Measurements from ENCODE around the gene LOXL3. TPM values are rescaled to one million over a fixed set of nuclear protein-coding genes. Genes with fewer than 3 reads are reported as not detected.

LOXL3 gene
- total and polyA plus RNA-seq, 2 donors (not counting 1 experiment from before 2014, with no cell fraction given) = 0.97 to 1.2 TPM

DNA sequence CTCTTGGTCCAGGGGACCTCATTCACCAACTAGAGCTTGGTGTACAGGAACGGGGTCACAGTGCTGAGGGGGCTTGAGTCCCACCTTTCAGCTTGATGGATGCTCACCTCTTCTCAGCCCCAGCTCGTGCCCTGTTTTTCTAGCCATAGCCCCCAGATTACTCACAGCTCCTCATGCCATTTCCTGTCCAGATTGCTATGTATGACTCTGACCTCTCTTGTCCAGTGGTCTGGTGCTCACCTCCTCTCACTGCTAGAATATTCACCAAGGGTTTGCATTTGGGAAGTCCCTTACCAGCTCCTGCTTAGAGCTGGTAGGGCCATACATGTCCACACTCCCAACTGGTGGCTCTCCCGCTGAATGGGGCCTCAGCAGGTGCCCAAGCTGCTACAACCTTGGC lies 60.2 kb downstream of the LOXL3 start:
- intact Hi-C loops (cut with micrococcal nuclease) = no loop called here
- Histone ChIP-seq H3K27ac (ENCODE audit: low read length in 2 of 2) (no peak overlapping the region), H3K79me2 (ENCODE audit: control insufficient read depth, insufficient read depth, low read length) (peaks cover 4% of the 10 kb centered on the region), H3K27me3 (replicated peaks in 1 of 4; ENCODE audit: control extremely low read depth in 1 of 4, control insufficient read depth in 3 of 4, insufficient read depth in 4 of 4, low read length in 3 of 4) (peaks cover 0 to 16% (median 7%) of the 10 kb centered on the region in 4 experiments), H3K36me3 (replicated peaks in 1 of 2; ENCODE audit: control extremely low read depth in 1 of 2, control insufficient read depth in 1 of 2, extremely low read depth in 1 of 2, insufficient read depth in 2 of 2, low read length in 1 of 2) (peaks cover 0 to 53% of the 10 kb centered on the region in 2 experiments), H3K4me2 (replicated peaks; ENCODE audit: low read depth, low read length, poor library complexity, severe bottlenecking) (no peak overlapping the region), H4K20me1 (ENCODE audit: control insufficient read depth, insufficient read depth, low read length, poor library complexity, severe bottlenecking) (peaks cover 10% of the 10 kb centered on the region), H3K9me3 (ENCODE audit: control extremely low read depth in 1 of 3, control insufficient read depth in 2 of 3, insufficient read depth in 1 of 3, low read length in 2 of 3) (peaks cover 0 to 8% (median 0%) of the 10 kb centered on the region in 3 donors), H3K9ac (ENCODE audit: low read length) (no peak overlapping the region), H3K4me3 (ENCODE audit: control extremely low read depth in 1 of 5, extremely low read depth in 1 of 5, insufficient read depth in 1 of 5, low read depth in 2 of 5, low read length in 4 of 5) (no peak overlapping the region), H2AFZ (ENCODE audit: insufficient read depth, low read depth, low read length, poor library complexity, severe bottlenecking) (no peak overlapping the region), H3K4me1 (ENCODE audit: control insufficient read depth in 2 of 2, insufficient read depth in 2 of 2, low read length in 2 of 2) (peaks cover 11 to 12% of the 10 kb centered on the region in 2 donors)
- ChIA-PET CTCF (interaction anchor here (1.9 to 2.9 kb wide), 2 partner anchors 10 to 94 kb away, joined by 5 to 8 read pairs; no protein-coding TSS in a partner anchor), POLR2A (no interaction called here)
- no peak overlapping the region for H3K4me3 Mint-ChIP-seq
- DNase-seq = no peak
- no peak overlapping the region for H3K27ac Mint-ChIP-seq
- WGBS (ENCODE audit: insufficient coverage) = 100% methylated on average over 3 of the region's 3 CpGs
- TF ChIP-seq, protein P1, sequence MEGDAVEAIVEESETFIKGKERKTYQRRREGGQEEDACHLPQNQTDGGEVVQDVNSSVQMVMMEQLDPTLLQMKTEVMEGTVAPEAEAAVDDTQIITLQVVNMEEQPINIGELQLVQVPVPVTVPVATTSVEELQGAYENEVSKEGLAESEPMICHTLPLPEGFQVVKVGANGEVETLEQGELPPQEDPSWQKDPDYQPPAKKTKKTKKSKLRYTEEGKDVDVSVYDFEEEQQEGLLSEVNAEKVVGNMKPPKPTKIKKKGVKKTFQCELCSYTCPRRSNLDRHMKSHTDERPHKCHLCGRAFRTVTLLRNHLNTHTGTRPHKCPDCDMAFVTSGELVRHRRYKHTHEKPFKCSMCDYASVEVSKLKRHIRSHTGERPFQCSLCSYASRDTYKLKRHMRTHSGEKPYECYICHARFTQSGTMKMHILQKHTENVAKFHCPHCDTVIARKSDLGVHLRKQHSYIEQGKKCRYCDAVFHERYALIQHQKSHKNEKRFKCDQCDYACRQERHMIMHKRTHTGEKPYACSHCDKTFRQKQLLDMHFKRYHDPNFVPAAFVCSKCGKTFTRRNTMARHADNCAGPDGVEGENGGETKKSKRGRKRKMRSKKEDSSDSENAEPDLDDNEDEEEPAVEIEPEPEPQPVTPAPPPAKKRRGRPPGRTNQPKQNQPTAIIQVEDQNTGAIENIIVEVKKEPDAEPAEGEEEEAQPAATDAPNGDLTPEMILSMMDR (IDR thresholded peaks at IDR 0.05) = no peak
- TF ChIP-seq EZH2 (IDR thresholded peaks at IDR 0.05; ENCODE audit: borderline replicate concordance, insufficient read depth, low read depth, low read length, poor library complexity, severe bottlenecking) = no peak
- ATAC-seq (ENCODE audit: low read depth) = no peak
- H3K4me1 Mint-ChIP-seq = peaks cover 11% of the 10 kb centered on the region
- H3K27me3 Mint-ChIP-seq = peaks cover 10% of the 10 kb centered on the region
- no peaks in the 10 kb centered on the region for H3K9me3 Mint-ChIP-seq (ENCODE audit: insufficient read depth)

DNA sequence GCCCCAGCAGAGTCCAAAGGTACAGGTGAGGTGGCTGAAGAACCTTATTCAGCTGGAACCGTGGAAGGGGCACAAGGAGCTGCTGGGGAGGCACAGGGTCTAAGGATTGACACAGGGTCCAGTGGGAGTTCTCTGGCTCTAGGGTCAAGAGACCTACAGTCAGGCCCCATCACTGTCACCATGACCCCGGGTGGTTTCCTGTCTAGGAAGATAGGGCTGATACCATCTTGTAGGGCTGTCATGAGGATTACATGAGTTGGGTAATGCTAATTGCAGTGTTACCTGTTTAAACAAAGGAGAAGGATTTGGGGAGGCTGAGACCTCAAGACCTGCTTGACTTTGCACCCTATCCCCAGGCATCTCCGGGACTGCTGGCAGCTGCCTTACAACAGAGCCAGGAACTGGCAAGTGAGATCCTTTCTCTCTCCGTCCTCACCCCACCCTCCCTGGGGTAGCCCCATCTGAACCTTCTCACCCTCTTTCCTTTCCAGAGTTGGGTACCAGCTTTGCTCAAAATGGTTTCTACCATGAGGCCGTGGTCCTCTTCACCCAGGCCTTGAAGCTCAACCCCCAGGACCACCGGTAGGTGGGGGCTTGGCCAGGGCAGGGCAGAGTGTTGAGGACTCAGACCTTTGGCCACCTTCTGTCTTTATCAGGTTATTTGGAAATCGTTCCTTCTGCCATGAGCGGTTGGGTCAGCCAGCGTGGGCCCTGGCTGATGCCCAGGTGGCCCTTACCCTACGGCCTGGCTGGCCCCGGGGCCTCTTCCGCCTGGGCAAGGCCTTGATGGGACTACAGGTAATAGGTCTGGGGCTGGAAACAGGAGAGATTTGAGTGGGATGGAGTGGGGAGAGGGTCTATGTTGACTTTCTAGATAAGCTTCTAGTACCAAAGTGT lies 61.8 kb downstream of the LOXL3 start:
- Mint-ChIP-seq H3K9me3 (ENCODE audit: insufficient read depth) (no peaks in the 10 kb centered on the region), H3K4me1 (no peaks in the 10 kb centered on the region), H3K27ac (no peak overlapping the region), H3K27me3 (no peaks in the 10 kb centered on the region), H3K4me3 (no peak overlapping the region)
- peaks cover 9% of the 10 kb centered on the region for H3K79me2 ChIP-seq (ENCODE audit: control insufficient read depth, insufficient read depth, low read length)
- H3K9me3 ChIP-seq (ENCODE audit: control extremely low read depth in 1 of 3, control insufficient read depth in 2 of 3, insufficient read depth in 1 of 3, low read length in 2 of 3) = no peaks in the 10 kb centered on the region
- no peaks in the 10 kb centered on the region for H3K4me1 ChIP-seq (ENCODE audit: control insufficient read depth in 2 of 2, insufficient read depth in 2 of 2, low read length in 2 of 2)
- ChIA-PET CTCF (interaction anchor here (0.9 to 1.9 kb wide), 2 partner anchors 12 to 94 kb away, joined by 3 to 5 read pairs; no protein-coding TSS in a partner anchor), POLR2A (interaction anchor here (0.6 kb wide), 1 partner anchor 90 kb away, joined by 9 read pairs; no protein-coding TSS in a partner anchor)
- peaks cover 0 to 64% of the 10 kb centered on the region in 2 experiments for H3K36me3 ChIP-seq (replicated peaks in 1 of 2; ENCODE audit: control extremely low read depth in 1 of 2, control insufficient read depth in 1 of 2, extremely low read depth in 1 of 2, insufficient read depth in 2 of 2, low read length in 1 of 2)
- no peaks in the 10 kb centered on the region for H3K27me3 ChIP-seq (replicated peaks in 1 of 4; ENCODE audit: control extremely low read depth in 1 of 4, control insufficient read depth in 3 of 4, insufficient read depth in 4 of 4, low read length in 3 of 4)
- ATAC-seq (ENCODE audit: low read depth) (no peak), DNase-seq (no peak)
- H4K20me1 ChIP-seq (ENCODE audit: control insufficient read depth, insufficient read depth, low read length, poor library complexity, severe bottlenecking) = peaks cover 25% of the 10 kb centered on the region
- TF ChIP-seq, protein P1 (IDR thresholded peaks at IDR 0.05) = no peak
- H2AFZ ChIP-seq (ENCODE audit: insufficient read depth, low read depth, low read length, poor library complexity, severe bottlenecking) = no peak overlapping the region
- no peak overlapping the region for H3K9ac ChIP-seq (ENCODE audit: low read length)
- H3K4me2 ChIP-seq (replicated peaks; ENCODE audit: low read depth, low read length, poor library complexity, severe bottlenecking) = no peak overlapping the region
- WGBS (ENCODE audit: insufficient coverage) = 97% methylated on average over 11 of the region's 12 CpGs
- no peak overlapping the region for H3K27ac ChIP-seq (ENCODE audit: low read length in 2 of 2)
- H3K4me3 ChIP-seq (ENCODE audit: control extremely low read depth in 1 of 5, extremely low read depth in 1 of 5, insufficient read depth in 1 of 5, low read depth in 2 of 5, low read length in 4 of 5) = no peak overlapping the region
- intact Hi-C loops (cut with micrococcal nuclease) = no loop called here
